Testis (tissue), 2 donors: ENCODE results near the gene ALPK3.

Experiments used
- POLR2A ChIP-seq: fragments of 450-650 bp; IDR thresholded peaks from one replicate; pipeline ENCODE4 v1.6.1; 2017; ENCODE audit warnings: antibody characterized with exemption, mild to moderate bottlenecking, moderate library complexity
- TF ChIP-seq, protein P1 (sequence below), 3 experiments: fragments of 450-650 bp in 2 of 3; fragments of 200-600 bp in 1 of 3; sonication (generic) in 1 of 3; IDR thresholded peaks; one replicate each; pipeline ENCODE4 v1.5.1; 2016 to 2019; ENCODE audit warnings: antibody characterized with exemption in 3 of 3, mild to moderate bottlenecking in 2 of 3, moderate library complexity in 1 of 3

- TF ChIP-seq, protein P1, sequence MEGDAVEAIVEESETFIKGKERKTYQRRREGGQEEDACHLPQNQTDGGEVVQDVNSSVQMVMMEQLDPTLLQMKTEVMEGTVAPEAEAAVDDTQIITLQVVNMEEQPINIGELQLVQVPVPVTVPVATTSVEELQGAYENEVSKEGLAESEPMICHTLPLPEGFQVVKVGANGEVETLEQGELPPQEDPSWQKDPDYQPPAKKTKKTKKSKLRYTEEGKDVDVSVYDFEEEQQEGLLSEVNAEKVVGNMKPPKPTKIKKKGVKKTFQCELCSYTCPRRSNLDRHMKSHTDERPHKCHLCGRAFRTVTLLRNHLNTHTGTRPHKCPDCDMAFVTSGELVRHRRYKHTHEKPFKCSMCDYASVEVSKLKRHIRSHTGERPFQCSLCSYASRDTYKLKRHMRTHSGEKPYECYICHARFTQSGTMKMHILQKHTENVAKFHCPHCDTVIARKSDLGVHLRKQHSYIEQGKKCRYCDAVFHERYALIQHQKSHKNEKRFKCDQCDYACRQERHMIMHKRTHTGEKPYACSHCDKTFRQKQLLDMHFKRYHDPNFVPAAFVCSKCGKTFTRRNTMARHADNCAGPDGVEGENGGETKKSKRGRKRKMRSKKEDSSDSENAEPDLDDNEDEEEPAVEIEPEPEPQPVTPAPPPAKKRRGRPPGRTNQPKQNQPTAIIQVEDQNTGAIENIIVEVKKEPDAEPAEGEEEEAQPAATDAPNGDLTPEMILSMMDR (IDR thresholded peaks at IDR 0.05) = no peak
- TF ChIP-seq POLR2A = no peak
These were observed 54.4 kb downstream of the ALPK3 start for GRCh38 chr15:84871428-84871985.
